HepG2 (cell line): ENCODE data around the gene JPH4. TPM values are rescaled to one million over a fixed set of nuclear protein-coding genes. Genes with fewer than 3 reads are reported as not detected.

Source experiments
- AKAP8 ChIP-seq: sonication (generic); formaldehyde crosslinking; IDR thresholded peaks from 2 replicates; pipeline ENCODE4 v1.5.1; 2020; ENCODE audit warnings: mild to moderate bottlenecking, missing genetic modification reagents
- ARID2 ChIP-seq: sonication (generic); formaldehyde crosslinking; IDR thresholded peaks from 2 replicates; pipeline ENCODE4 v1.8.1; 2022; ENCODE audit warnings: mild to moderate bottlenecking, missing genetic modification reagents, borderline replicate concordance
- ASH2L ChIP-seq: fragments of 300-600, 200-600 bp; sonication (generic); IDR thresholded peaks from 2 replicates; pipeline ENCODE4 v1.7.0; 2017; ENCODE audit warnings: low read depth, mild to moderate bottlenecking, moderate library complexity, mixed read lengths, low read length; ENCODE audit not compliant: insufficient read length
- HHEX ChIP-seq: IDR thresholded peaks from 2 replicates; pipeline ENCODE4 v1.6.1; 2016; ENCODE audit warnings: control low read depth
- HOXD1 ChIP-seq: sonication (generic); formaldehyde crosslinking; IDR thresholded peaks from 2 replicates; pipeline ENCODE4 v1.5.0; 2020; ENCODE audit warnings: missing genetic modification reagents
- ISL2 ChIP-seq: sonication (generic); formaldehyde crosslinking; IDR thresholded peaks from 2 replicates; pipeline ENCODE4 v1.5.0; 2020; ENCODE audit warnings: missing genetic modification reagents
- KDM3A ChIP-seq: IDR thresholded peaks from 2 replicates; pipeline ENCODE4 v1.6.1; 2018; ENCODE audit warnings: low read depth, missing compliant biosample characterization
- NR2C2 ChIP-seq: sonication (generic); formaldehyde crosslinking; IDR thresholded peaks from 2 replicates; pipeline ENCODE4 v1.4.0; 2020; ENCODE audit warnings: missing genetic modification reagents, mild to moderate bottlenecking, moderate library complexity, borderline replicate concordance
- XBP1 ChIP-seq: sonication (generic); formaldehyde crosslinking; IDR thresholded peaks from 2 replicates; pipeline ENCODE4 v1.5.0; 2020; ENCODE audit warnings: missing genetic modification reagents
- XRCC5 ChIP-seq: fragments of 200-400 bp; formaldehyde crosslinking; optimal IDR thresholded peaks from 2 replicates; pipeline ENCODE3; 2017; ENCODE audit warnings: mild to moderate bottlenecking, low read length
- ZBTB3 ChIP-seq: sonication (generic); formaldehyde crosslinking; IDR thresholded peaks from 2 replicates; pipeline ENCODE4 v1.4.0; 2020; ENCODE audit warnings: low read depth, mild to moderate bottlenecking, moderate library complexity, missing genetic modification reagents, borderline replicate concordance
- ZBTB38 ChIP-seq: sonication (generic); formaldehyde crosslinking; IDR thresholded peaks from 2 replicates; pipeline ENCODE4 v1.5.1; 2020; ENCODE audit warnings: mild to moderate bottlenecking, missing genetic modification reagents
- ZNF10 ChIP-seq: sonication (generic); formaldehyde crosslinking; IDR thresholded peaks from 2 replicates; pipeline ENCODE4 v1.4.0; 2020; ENCODE audit warnings: mild to moderate bottlenecking, low read depth, missing genetic modification reagents, borderline replicate concordance
- ZSCAN31 ChIP-seq: sonication (generic); formaldehyde crosslinking; IDR thresholded peaks from 2 replicates; pipeline ENCODE4 v1.5.0; 2020; ENCODE audit warnings: low read depth, mild to moderate bottlenecking, missing genetic modification reagents
- polyA plus RNA-seq, 8 experiments: library from polyadenylated mRNA; depleted of rRNA in 3 of 8; stranded (reverse) in 7 of 8; unstranded in 1 of 8; fragments of >200 nt; fragmentation: Illumina TruSeq in 4 of 8; extraction: Trizol in 4 of 8; gene quantifications; 2 replicates each; pipeline versions ENCODE4 v1.2.1 to v1.2.3, GENCODE V29; 2011 to 2016; ENCODE audit warnings: low read depth in 4 of 8, missing spikeins in 1 of 8, mixed read lengths in 1 of 8; ENCODE audit not compliant: insufficient read depth in 1 of 8
- total RNA-seq, 5 experiments: library from RNA; depleted of rRNA; stranded (reverse); fragments of >200 nt; fragmentation: Illumina TruSeq; extraction: Trizol; gene quantifications; 2 replicates each; pipeline ENCODE4 v1.2.3, GENCODE V29; 2016; ENCODE audit warnings: low read depth in 1 of 5
- TF ChIP-seq, protein P1 (sequence below): sonication (generic); formaldehyde crosslinking; IDR thresholded peaks from 2 replicates; pipeline ENCODE4 v1.4.0; 2020; ENCODE audit warnings: missing genetic modification reagents, borderline replicate concordance
- TF ChIP-seq, protein P2 (sequence below): sonication (generic); formaldehyde crosslinking; IDR thresholded peaks from 2 replicates; pipeline ENCODE4 v1.4.0; 2020; ENCODE audit warnings: missing genetic modification reagents
- TF ChIP-seq, protein P3 (sequence below), 2 experiments: sonication (generic) in 1 of 2; formaldehyde crosslinking in 1 of 2; IDR thresholded peaks; 2 replicates each; pipeline versions ENCODE4 v1.5.1 to v1.6.1; 2011 to 2020; ENCODE audit warnings: borderline replicate concordance in 1 of 2, low read depth in 1 of 2, low read length in 1 of 2, mild to moderate bottlenecking in 1 of 2, missing genetic modification reagents in 1 of 2, moderate library complexity in 1 of 2
- TF ChIP-seq, protein P4 (sequence below): sonication (generic); formaldehyde crosslinking; IDR thresholded peaks from 2 replicates; pipeline ENCODE4 v1.5.0; 2020; ENCODE audit warnings: mild to moderate bottlenecking, missing genetic modification reagents, borderline replicate concordance

Gene JPH4
- total and polyA plus RNA-seq, 2 of the 13 experiments (the other 11 are each of a cell fraction or from before 2014, with no cell fraction given) = 0.08 to 0.22 TPM

DNA sequence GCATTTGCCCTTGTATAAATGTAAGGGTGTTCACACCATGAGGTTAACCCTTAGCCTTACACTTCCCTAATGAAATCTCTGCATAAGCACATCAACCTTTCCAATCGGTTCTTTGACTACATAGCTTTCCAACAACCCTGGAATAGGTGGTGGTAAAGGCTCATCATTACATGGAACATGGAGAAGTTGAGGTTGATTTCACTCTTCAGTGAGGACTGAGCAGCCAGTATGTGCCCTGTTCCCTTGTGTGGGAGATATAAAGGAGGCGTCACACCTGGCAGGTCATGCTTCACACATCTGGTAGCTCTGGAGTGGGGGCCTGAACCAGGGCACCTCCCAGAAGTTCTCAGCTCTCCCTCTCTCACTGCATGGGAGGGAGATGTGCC lies 21.7 kb upstream of the JPH4 start (continued):
- TF ChIP-seq, protein P1, sequence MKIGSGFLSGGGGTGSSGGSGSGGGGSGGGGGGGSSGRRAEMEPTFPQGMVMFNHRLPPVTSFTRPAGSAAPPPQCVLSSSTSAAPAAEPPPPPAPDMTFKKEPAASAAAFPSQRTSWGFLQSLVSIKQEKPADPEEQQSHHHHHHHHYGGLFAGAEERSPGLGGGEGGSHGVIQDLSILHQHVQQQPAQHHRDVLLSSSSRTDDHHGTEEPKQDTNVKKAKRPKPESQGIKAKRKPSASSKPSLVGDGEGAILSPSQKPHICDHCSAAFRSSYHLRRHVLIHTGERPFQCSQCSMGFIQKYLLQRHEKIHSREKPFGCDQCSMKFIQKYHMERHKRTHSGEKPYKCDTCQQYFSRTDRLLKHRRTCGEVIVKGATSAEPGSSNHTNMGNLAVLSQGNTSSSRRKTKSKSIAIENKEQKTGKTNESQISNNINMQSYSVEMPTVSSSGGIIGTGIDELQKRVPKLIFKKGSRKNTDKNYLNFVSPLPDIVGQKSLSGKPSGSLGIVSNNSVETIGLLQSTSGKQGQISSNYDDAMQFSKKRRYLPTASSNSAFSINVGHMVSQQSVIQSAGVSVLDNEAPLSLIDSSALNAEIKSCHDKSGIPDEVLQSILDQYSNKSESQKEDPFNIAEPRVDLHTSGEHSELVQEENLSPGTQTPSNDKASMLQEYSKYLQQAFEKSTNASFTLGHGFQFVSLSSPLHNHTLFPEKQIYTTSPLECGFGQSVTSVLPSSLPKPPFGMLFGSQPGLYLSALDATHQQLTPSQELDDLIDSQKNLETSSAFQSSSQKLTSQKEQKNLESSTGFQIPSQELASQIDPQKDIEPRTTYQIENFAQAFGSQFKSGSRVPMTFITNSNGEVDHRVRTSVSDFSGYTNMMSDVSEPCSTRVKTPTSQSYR (CRISPR knock-in tag) = no peak
- TF ChIP-seq ASH2L (no peak), ARID2 (CRISPR knock-in tag) (peak; percentile 54; the same call in 1 of the 2 replicates), ZBTB38 (CRISPR knock-in tag) (no peak), ZBTB3 (CRISPR knock-in tag) (0 out of 2 replicates have a peak, but pooled peaks have one; percentile 51), ZSCAN31 (CRISPR knock-in tag) (0 out of 2 replicates have a peak, but pooled peaks have one; percentile 9), XBP1 (CRISPR knock-in tag) (no peak), KDM3A (CRISPR knock-in tag) (no peak), ZNF10 (CRISPR knock-in tag) (no peak), HHEX (CRISPR knock-in tag) (no peak), HOXD1 (CRISPR knock-in tag) (no peak), XRCC5 (no peak), ISL2 (CRISPR knock-in tag) (no peak), AKAP8 (0 out of 2 replicates have a peak, but pooled peaks have one; percentile 28), NR2C2 (CRISPR knock-in tag) (no peak)
- TF ChIP-seq, protein P2, sequence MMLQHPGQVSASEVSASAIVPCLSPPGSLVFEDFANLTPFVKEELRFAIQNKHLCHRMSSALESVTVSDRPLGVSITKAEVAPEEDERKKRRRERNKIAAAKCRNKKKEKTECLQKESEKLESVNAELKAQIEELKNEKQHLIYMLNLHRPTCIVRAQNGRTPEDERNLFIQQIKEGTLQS (CRISPR knock-in tag) = no peak
- TF ChIP-seq, protein P3, sequence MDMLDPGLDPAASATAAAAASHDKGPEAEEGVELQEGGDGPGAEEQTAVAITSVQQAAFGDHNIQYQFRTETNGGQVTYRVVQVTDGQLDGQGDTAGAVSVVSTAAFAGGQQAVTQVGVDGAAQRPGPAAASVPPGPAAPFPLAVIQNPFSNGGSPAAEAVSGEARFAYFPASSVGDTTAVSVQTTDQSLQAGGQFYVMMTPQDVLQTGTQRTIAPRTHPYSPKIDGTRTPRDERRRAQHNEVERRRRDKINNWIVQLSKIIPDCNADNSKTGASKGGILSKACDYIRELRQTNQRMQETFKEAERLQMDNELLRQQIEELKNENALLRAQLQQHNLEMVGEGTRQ (IDR thresholded peaks at IDR 0.05; ENCODE audit: low read depth, low read length) = no peak
- TF ChIP-seq, protein P3 (CRISPR knock-in tag; IDR thresholded peaks at IDR 0.05; ENCODE audit: borderline replicate concordance) = no peak
- TF ChIP-seq, protein P4, sequence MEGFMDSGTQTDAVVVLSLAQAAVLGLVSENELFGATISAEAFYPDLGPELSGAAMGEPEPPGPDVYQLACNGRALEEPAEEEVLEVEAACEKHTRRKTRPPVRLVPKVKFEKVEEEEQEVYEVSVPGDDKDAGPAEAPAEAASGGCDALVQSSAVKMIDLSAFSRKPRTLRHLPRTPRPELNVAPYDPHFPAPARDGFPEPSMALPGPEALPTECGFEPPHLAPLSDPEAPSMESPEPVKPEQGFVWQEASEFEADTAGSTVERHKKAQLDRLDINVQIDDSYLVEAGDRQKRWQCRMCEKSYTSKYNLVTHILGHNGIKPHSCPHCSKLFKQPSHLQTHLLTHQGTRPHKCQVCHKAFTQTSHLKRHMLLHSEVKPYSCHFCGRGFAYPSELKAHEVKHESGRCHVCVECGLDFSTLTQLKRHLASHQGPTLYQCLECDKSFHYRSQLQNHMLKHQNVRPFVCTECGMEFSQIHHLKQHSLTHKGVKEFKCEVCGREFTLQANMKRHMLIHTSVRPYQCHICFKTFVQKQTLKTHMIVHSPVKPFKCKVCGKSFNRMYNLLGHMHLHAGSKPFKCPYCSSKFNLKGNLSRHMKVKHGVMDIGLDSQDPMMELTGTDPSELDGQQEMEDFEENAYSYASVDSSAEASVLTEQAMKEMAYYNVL = peak; percentile 31; the same call in 1 of the 2 replicates
